ENCODE data around the gene ODAD3. TPM values are rescaled to one million over a fixed set of nuclear protein-coding genes. Genes with fewer than 3 reads are reported as not detected.

The ODAD3 gene
- total and polyA plus RNA-seq, 12 donors: 0.17 to 2.2 (median 0.37) TPM; not detected in 1

- intact Hi-C loops (cut with DNase I): no loop called here
- Histone ChIP-seq H3K36me3 (no peaks in the 10 kb centered on the region), H3K27ac (no peak overlapping the region), H3K9me3 (peaks cover 0 to 9% (median 6%) of the 10 kb centered on the region in 11 donors), H3K4me3 (no peak overlapping the region), H3K4me1 (peaks cover 0 to 9% (median 0%) of the 10 kb centered on the region in 9 donors), H3K27me3 (no peaks in the 10 kb centered on the region)
- DNase-seq (no peak), ATAC-seq (no peak)
- 74 to 84% methylated on average over 4 of the region's 4 CpGs for WGBS, 2 donors
- no peak for TF ChIP-seq CTCF (IDR thresholded peaks at IDR 0.05)
Measured at GRCh38 chr19:11390933-11391680, 43.8 kb downstream of the ODAD3 start.

- Histone ChIP-seq H3K4me1 (peaks cover 0 to 9% (median 0%) of the 10 kb centered on the region in 9 donors), H3K27me3 (no peaks in the 10 kb centered on the region), H3K36me3 (no peaks in the 10 kb centered on the region), H3K27ac (no peak overlapping the region), H3K9me3 (peaks cover 0 to 9% (median 6%) of the 10 kb centered on the region in 11 donors), H3K4me3 (no peak overlapping the region)
- intact Hi-C loops (cut with DNase I): no loop called here
- WGBS, 2 donors: 90 to 91% methylated on average over 2 of the region's 2 CpGs
- ATAC-seq: no peak
- no peak for DNase-seq
- no peak for TF ChIP-seq CTCF (IDR thresholded peaks at IDR 0.05)
Measured at GRCh38 chr19:11390359-11390758, 44.6 kb downstream of the ODAD3 start.

- ATAC-seq (no peak), DNase-seq (no peak)
- Histone ChIP-seq H3K4me1 (peaks cover 10 to 30% (median 17%) of the 10 kb centered on the region in 9 donors), H3K36me3 (no peaks in the 10 kb centered on the region), H3K9me3 (peaks cover 0 to 9% (median 6%) of the 10 kb centered on the region in 11 donors), H3K4me3 (no peak overlapping the region), H3K27ac (peak overlapping the region in 1 of 10 donors; percentile 56), H3K27me3 (peaks cover 0 to 19% (median 9%) of the 10 kb centered on the region in 7 donors)
- 78 to 80% methylated on average over 19 of the region's 19 CpGs for WGBS, 2 donors
- intact Hi-C loops (cut with DNase I): loop anchor here in 2 of 10 donors (10.0 kb wide), 2 partner anchors 47 to 93 kb away; partner anchors contain the start of genes ODAD3 (in 1 of the 2), PRKCSH (in 1 of the 2) and TSPAN16 (in 1 of the 2)
- no peak for TF ChIP-seq CTCF (IDR thresholded peaks at IDR 0.05)
Measured at GRCh38 chr19:11387162-11388034, 47.5 kb downstream of the ODAD3 start.

- H3K9me3 ChIP-seq: no peaks in the 10 kb centered on the region
- 82 to 84% methylated on average over 5 of the region's 5 CpGs for WGBS, 2 donors
Measured at GRCh38 chr19:11384778-11385129, 50.2 kb downstream of the ODAD3 start.

More at GRCh38 chr19:11384778-11385129, 50.2 kb downstream of the ODAD3 start:
- ATAC-seq: no peak
- Histone ChIP-seq H3K4me1 (peaks cover 17 to 51% (median 35%) of the 10 kb centered on the region in 9 donors), H3K27ac (no peak overlapping the region), H3K36me3 (no peaks in the 10 kb centered on the region), H3K27me3 (peaks cover 0 to 24% (median 9%) of the 10 kb centered on the region in 7 donors), H3K4me3 (no peak overlapping the region)
- no peak for DNase-seq
- no peak for TF ChIP-seq CTCF (IDR thresholded peaks at IDR 0.05)
- intact Hi-C loops (cut with DNase I): loop anchor here in 8 of 10 donors (5.0 to 10.0 kb wide), 6 partner anchors 38 to 98 kb away; partner anchors contain the start of genes ODAD3 (in 6 of the 8), PRKCSH (in 6 of the 8), ELAVL3 (in 1 of the 8) and TSPAN16 (in 1 of the 8)

Measured in heart right ventricle (tissue), 16 donors.